NCI-H187 treated with DMSO at 0.1 percent for 48 hours (cell line): ENCODE results near the gene ESPNL.
"Not testable (repeated sequence)": the region's sequence is repeated elsewhere in the genome, so short reads cannot be mapped to it uniquely, and the experiment has no call there.

Source experiments
- DNase-seq: peaks from one replicate; lab custom pipeline; 2025; lab: John Stamatoyannopoulos, UW

Gene ESPNL, protein sequence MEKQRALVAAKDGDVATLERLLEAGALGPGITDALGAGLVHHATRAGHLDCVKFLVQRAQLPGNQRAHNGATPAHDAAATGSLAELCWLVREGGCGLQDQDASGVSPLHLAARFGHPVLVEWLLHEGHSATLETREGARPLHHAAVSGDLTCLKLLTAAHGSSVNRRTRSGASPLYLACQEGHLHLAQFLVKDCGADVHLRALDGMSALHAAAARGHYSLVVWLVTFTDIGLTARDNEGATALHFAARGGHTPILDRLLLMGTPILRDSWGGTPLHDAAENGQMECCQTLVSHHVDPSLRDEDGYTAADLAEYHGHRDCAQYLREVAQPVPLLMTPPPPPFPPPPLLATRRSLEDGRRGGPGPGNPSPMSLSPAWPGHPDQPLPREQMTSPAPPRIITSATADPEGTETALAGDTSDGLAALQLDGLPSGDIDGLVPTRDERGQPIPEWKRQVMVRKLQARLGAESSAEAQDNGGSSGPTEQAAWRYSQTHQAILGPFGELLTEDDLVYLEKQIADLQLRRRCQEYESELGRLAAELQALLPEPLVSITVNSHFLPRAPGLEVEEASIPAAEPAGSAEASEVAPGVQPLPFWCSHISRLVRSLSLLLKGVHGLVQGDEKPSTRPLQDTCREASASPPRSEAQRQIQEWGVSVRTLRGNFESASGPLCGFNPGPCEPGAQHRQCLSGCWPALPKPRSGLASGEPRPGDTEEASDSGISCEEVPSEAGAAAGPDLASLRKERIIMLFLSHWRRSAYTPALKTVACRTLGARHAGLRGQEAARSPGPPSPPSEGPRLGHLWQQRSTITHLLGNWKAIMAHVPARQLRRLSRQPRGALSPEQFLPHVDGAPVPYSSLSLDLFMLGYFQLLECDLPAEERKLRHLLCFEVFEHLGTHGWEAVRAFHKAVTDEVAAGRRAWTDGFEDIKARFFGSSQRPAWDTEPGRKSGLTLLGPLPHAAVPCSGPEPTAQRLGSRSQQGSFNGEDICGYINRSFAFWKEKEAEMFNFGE

DNA sequence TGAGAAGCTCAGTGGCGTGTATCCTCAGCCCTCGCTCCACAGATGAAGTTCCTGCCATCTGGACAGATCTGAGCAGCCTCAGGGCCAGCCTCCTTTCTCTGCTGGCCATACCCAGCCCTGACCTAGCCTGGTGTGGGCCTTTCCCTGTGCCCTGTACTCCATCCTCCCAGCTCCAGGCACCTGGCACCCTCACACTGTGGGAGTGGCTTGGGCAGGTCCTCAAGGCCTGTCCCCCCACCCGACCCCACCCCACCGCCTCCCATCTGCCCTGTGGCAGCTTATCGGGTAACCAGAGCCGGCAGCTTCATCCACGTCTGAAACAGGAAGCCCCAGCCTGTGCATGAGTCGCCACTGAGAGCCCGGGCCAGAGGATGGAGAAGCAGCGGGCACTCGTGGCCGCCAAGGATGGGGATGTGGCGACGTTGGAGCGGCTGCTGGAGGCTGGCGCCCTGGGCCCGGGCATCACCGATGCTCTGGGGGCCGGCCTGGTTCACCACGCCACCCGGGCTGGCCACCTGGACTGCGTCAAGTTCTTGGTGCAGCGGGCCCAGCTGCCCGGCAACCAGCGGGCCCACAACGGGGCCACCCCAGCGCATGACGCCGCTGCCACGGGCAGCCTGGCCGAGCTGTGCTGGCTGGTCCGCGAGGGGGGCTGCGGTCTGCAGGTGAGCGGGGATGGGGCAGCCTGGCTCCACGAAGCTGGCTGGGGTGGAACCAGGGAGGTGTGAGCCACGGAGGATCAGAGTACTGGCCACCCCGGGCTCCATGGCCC, at the start of gene ESPNL:
ESPNL (plus strand) TSS at position 292 of the 772 bp plus-strand sequence; CDS start at position 372, 80 bp downstream.
- DNase-seq, result no peak

DNA sequence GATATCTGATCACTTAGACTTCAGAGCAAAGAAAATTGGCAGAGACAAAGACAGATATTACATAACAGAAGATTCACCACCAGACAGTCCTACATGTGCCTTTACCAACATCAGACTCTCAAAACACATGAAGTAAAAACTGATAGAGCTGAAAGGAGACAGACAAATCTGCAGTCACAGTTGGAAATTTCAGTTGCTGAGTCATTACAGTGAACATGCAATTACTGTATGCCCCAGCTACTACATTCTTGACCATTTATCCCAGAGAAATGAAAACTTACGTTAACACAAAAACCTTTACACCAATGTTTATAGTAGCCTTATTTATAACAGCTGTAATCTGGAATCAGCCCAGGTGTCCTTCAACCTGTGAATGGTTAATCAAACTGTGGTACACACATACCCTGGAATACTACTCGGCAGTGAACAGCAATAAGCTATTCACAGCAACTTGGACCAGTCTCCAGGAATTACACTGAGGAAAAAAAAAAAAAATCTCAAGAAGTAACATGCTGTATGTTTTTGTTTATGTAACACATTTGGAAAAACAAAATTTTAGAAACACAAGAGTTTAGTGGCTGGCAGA, 46.9 kb upstream of the ESPNL start:
- no peak for DNase-seq

DNA sequence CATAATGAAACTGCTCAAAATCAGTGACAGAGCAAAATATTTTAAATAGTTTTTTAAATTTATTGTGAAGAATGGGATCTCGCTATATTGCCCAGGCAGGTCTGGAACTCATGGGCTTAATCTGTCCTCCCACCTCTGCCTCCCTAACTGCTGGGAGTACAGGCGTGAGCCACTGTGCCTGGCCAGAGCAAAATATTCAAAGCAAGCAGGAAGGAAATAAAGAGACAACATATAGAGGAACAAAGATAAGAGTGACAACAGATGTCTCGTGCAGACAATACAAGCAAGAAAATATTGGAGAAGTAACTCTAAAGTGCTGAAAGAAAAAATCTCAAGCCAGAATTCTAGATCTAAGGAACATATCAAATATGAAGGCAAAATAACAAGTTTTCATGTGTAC, 44.3 kb upstream of the ESPNL start:
- no peak for DNase-seq

DNA sequence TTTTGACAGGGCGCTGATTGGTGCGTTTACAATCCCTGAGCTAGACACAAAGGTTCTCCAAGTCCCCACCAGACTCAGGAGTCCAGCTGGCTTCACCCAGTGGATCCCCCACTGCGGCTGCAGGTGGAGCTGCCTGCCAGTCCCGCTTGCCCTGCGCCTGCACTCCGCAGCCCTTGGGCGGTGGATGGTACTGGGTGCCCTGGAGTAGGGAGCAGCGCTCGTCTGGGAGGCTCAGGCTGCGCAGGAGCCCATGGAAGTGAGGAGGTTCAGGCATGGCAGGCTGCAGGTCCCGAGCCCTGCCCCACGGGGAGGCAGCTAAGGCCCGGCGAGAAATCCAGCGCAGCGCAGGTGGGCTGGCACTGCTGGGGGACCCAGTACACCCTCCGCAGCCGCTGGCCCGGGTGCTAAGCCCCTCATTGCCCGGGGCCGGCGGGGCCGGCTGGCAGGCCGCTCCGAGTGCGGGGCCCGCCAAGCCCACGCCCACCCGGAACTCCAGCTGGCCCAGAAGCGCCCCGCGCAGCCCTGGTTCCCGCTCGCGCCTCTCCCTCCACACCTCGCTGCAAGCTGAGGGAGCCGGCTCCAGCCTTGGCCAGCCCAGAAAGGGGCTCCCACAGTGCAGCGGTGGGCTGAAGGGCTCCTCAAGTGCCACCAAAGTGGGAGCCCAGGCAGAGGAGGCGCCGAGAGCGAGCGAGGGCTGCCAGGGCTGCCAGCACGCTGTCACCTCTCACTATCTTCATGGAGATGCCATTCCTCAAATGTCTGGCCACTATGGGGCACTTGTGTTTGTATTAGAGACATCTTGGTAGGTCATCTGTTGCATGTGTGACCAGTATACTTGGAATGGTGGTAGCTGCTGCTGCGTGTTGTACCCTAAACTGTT, 42.2 kb upstream of the ESPNL start:
- DNase-seq, result not testable (repeated sequence)

DNA sequence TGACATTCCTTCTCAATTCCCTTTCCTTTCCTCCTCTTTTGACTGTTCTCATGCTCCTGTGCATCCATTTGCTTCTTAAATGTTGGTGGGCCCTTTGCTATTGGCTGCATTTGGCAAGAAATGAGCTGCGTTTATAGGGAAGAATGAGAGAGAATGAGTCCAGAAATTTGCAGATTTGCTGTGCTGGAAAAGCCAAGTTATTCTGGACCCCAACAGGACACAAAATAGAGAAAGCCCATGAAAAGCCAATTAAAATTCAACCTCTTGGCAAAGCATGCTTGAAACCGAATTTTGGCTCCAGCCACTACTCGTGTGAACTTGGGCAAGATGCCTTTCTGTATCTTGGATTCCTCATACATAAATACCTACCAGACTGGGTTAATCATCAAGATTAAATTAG, 40.6 kb upstream of the ESPNL start:
- DNase-seq, result no peak

DNA sequence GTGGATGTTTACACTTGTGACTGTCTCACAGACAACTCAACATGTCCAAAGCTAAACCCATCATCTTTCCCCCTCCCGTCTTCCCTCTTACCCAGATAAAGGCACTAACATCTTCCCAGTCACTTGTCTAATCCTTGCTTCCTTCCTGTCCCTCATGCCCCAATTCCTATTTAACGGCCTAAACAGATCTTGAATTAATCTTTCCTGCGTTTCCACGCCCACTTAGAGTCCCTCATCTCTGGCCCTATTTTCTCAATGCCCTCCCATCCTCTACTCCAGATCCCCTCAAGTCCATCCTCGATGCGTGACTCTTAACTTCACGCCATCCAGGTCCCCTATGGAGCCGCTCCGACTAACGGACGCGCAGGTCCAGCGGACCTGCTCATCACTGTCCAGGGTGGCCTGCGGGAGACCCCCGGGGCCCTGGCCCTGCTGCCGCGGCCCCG, 40.0 kb upstream of the ESPNL start:
- no peak for DNase-seq

DNA sequence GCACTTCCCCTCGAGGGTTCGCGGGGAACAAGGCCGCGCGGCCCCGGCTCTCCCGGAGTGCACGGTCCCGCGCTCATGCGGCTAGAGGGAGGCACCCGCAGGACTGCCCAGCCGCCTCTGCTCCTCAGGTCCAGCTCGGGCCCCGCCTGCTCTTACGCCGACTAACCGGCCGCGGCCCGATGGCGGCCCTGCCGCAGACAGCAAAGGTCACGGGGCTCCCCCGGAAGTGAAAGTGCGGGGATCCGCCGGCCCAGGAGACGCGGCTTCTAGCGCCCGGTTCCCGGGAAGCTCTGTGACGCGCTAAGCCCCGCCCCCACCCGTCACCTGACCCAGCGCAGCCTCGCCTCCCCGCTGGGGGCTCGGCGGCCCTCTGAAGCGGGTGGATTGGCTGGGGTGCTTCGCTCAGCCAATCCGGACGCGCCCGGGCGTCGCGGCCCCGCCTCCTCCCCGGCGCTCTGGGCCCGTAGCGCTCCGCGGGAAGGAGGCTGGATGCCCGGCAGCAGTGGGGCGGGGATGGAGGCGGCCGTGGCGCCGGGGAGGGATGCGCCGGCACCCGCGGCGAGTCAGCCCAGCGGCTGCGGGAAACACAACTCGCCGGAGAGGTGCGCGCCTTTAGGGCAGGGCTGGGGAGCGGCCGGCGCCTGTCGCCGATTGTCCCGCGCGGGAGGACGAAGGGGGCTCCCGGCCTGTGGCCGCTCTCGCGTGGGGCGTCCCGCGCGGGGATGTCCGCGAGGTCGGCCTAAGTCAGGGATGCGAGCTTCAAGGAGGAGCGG, 39.4 kb upstream of the ESPNL start, which contains the start of gene SCLY:
SCLY (plus strand) TSS at position 460 of the 773 bp plus-strand sequence; CDS start at position 514, 54 bp downstream.
- DNase-seq, result peak; percentile 20

DNA sequence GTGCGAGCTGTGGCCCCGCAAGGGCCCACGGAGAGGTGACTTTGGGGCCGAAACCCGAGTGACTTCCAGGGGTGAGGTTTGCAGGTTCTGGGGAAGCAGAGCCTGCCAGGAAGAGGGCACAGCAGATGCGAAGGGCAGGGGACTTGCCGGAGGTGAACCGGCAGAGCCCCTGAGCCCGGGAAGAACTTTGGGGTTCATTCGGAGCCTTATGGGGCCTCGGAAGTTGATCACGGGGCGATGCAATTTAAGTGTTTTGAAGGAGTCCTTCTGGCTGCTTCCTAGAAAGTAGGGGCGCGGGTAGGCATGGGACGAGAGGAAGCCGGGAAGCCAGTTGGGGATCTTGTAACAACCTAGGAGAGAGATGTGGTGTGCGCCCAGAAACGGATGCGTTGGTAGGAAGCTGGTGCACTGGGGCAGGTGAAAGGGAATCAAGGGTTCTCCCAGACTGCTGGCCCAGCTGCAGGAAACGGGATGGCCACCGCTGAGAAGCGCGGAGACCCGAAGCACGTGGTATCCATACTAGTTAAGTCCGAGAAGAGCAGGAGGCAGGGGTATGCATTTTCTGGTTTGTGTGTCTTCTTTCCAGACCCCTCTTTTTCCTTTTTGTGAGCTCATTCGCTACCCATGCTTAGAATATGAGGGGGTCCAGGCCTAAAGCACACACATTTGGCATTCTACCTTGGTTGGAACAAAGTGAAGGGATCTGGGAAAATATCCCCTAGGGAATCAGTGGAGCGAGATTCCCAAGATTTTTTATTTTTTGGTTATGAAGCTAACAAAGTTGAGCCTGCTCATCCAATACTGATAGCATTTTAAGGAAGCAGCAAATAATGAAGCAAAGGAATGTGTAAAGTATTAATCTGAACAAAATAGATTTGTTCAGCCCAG, 38.6 kb upstream of the ESPNL start:
- no peak for DNase-seq

DNA sequence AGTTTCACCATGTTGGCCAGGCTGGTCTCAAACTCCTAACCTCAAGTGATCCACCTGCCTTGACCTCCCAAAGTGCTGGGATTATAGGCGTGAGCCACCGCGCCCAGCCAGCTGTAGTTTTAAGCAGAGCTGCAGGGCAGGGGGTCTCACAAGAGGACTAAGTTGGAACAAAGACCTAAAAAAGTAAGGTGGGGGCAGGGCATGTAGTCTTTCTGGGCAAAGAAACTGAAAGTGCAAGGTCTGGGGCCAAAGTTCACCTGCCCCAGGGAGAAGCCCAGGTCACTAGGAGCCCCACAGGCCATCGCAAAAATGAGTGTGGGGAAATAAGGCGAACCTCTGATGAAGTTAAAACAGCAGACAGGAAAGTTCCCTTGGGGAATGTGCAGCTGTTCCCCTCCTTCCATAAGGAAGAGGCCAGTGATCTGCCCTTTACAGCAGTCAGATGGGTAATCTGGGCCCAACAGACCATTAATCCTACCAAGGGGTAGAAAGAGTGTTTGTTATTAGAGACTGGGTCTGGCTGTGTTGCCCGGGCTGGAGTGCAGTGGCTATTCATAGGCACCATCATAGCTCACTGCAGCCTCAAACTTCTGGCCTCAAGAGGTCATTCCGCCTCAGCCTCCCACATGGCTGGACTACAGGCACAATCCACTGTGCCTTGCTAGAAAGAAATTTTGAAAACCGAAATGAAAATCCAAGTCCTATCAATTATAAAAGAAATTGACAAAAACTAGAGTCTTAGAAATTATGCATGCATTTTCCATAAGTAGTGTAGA, 36.5 kb upstream of the ESPNL start:
- DNase-seq, result no peak

DNA sequence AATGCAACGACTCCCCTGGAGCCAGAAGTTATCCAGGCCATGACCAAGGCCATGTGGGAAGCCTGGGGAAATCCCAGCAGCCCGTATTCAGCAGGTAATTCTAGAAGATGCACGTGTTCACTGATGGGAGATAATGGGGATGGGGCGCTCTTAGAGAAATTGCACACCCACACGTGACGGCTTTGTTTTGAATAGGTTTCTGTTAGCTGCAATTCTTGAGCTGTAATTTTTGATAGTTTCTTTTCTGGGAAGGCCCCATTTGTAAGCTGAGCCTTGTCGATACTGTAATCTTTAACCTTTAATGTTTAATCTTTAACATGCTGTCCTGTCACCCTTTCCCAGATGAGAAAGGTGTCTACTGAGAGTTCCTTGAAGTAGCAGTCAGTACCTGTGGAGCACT, 35.8 kb upstream of the ESPNL start:
- no peak for DNase-seq

DNA sequence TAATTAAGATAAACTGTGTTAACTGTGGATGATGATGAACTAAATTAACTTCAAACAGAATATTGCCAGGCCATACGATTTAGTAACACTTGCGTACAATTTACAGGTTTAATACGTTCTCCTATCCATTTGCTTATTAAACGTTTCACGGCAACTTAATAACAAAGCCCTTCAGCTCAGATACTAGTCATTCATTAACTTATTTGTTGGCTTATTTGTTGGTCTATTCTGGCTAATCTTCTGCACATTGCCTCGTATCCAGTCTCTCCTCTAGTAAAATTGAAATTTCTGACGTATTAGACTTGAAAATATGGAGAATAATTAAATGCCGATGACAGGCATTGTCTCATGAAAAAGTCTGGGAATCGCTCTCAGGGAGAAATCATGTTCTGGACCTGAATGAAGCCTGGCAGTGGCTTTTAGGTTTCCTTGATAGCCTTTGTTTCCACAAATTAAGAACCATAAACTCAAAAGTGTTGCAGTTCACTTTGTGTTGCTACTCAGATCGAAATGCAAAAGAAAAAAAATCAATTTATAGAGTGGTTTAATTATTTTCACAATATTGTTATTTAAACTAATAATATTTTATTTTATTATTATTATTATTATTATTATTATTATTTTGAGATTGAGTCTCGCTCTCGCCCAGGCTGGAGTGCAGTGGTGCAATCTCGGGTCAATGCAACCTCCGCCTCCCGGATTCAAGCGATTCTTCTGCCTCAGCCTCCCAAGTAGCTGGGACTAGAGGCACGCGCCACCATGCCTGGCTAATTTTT, 34.9 kb upstream of the ESPNL start:
- DNase-seq, result no peak

DNA sequence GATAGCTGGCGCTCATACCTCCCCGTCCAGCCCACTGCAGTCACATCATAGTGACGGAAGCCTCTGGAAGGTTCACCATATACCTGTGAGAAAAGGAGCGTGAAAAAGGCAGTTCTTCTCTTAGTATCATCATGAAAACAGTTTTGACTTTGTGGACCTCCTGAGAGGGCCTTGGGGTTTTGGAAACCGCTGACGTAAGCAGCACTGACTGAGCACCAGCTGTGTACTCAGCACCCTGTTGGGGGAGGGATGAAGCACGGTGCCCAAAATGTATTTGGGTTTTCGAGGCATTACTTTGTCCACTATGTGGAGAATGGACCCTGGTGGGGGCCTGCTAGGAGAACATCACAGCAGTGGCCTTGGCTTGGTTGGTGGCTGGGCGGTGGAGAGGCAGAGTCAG, 33.9 kb upstream of the ESPNL start:
- no peak for DNase-seq

DNA sequence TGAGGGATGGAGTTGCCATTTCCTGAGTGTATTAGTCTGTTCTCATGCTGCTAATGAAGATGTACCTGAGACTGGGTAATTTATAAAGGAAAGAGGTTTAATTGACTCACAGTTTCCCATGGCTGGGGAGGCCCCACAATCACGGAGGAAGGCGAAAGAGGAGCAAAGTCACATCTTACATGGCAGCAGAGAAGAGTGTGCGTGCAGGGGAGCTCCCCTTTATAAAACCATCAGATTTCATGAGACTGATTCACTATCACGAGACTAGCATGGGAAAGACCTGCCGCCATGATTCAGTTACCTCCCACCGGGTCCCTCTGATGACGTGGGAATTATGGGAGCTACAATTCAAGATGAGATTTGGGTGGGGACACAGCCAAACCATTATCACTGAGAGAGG, 33.4 kb upstream of the ESPNL start:
- not testable (repeated sequence) for DNase-seq

DNA sequence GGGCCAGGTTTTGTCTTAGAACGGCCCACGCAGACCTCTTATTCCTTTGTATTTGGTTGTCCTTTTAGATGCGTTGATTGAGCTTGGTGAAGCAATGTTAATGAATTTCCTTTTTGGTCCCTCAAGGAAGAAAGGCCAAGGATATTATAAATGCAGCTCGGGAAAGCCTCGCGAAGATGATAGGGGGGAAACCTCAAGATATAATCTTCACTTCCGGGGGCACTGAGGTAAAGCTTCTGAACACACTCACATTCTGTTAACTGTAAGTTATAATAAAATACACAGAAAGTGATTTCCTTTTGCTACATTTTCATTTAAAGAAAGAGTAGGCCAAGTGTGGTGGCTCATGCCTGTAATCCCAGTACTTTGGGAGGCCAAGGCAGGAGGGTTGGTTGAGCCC, 32.2 kb upstream of the ESPNL start:
- no peak for DNase-seq

DNA sequence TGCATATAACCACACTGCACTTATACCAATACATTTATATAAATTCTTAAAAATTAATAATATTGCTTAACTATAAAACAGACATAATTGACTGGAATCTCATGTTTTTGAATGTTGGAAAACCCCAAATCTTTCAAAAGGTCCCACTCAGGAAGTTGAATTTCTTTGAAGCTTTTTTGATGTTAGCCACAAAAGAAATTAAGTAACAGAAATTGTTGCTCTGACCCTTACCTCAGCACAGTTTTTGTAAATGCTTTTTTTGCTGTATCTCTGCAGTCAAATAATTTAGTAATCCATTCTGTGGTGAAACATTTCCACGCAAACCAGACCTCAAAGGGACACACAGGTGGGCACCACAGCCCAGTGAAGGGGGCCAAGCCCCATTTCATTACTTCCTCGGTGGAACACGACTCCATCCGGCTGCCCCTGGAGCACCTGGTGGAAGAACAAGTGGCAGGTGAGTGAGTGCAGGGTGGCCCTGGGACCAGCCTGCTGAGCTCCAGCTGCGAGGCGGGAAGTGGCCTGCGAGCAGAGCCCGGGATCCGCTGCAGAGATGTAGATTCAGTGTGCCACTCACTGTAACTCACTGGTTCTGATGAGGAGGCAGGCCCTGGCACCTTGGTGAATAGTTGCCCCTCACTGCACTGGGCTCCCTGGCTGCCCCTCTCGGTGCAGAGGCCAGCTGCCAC, 31.0 kb upstream of the ESPNL start:
- no peak for DNase-seq

DNA sequence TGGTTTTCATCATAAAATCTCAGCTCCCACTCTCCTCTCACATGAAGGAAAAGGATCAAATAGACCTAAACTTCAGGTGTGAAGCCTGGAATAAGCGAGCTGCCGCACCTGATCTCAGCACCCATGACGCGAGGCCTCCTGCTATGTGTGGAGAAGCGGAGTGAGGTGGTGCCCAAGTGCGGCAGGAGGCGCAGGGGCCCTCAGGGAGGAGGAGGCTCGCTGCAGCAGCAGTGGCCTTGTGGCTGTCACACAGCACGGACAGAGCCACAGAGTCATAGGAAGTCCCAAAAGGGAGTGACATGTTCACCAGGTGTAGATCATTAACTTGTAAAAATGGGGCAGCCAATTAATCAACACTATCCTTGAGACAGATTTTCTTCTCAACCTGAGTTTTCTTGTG, 30.3 kb upstream of the ESPNL start:
- DNase-seq, result no peak
